ENCODE results near the gene ZFPL1.

- no peak for TF ChIP-seq TAF1 (IDR thresholded peaks at IDR 0.05; ENCODE audit: low read depth, low read length)
- TF ChIP-seq POLR2AphosphoS5 (IDR thresholded peaks at IDR 0.05; ENCODE audit: low read depth, low read length) = peak; percentile 76
- 0 out of 2 replicates have a peak, but pooled peaks have one; percentile 27 for TF ChIP-seq POU2F2 (IDR thresholded peaks at IDR 0.05; ENCODE audit: low read depth, low read length)
- TF ChIP-seq POLR2A (IDR thresholded peaks at IDR 0.05; ENCODE audit: low read depth, low read length) = peak; percentile 86
Observed at GRCh38 chr11:65111744-65112545, 27.9 kb downstream of the ZFPL1 start, which contains the start of gene TM7SF2.
